Measurements from ENCODE around the gene ALX3. TPM values are rescaled to one million over a fixed set of nuclear protein-coding genes. Genes with fewer than 3 reads are reported as not detected.
A peak's percentile ranks its signal among the peaks of the same experiment; 100 is the strongest.
"Not testable (repeated sequence)": the region's sequence is repeated elsewhere in the genome, so short reads cannot be mapped to it uniquely, and the experiment has no call there.

The ALX3 gene
- polyA plus RNA-seq, 3 donors: not detected

GRCh38 chr1:110053552-110054428 is 16.7 kb downstream of the ALX3 start:
- DNase-seq (ENCODE audit: extremely low read depth in 1 of 11, low read depth in 9 of 11, low spot score in 4 of 11): no peak

- DNase-seq (ENCODE audit: extremely low read depth in 1 of 11, low read depth in 9 of 11, low spot score in 4 of 11): no peak
These were observed 19.2 kb downstream of the ALX3 start for GRCh38 chr1:110051262-110051648.

- no peak for DNase-seq (ENCODE audit: extremely low read depth in 1 of 11, low read depth in 9 of 11, low spot score in 4 of 11)
These were observed 19.7 kb downstream of the ALX3 start for GRCh38 chr1:110050602-110051261.

- DNase-seq (ENCODE audit: extremely low read depth in 1 of 11, low read depth in 9 of 11, low spot score in 4 of 11): no peak
These were observed 20.5 kb downstream of the ALX3 start for GRCh38 chr1:110049801-110050601.

- no peak for DNase-seq (ENCODE audit: extremely low read depth in 1 of 11, low read depth in 9 of 11, low spot score in 4 of 11)
These were observed 21.4 kb downstream of the ALX3 start for GRCh38 chr1:110048923-110049601.

GRCh38 chr1:110048240-110048639 is 22.2 kb downstream of the ALX3 start:
- no peak for DNase-seq (ENCODE audit: extremely low read depth in 1 of 11, low read depth in 9 of 11, low spot score in 4 of 11)

GRCh38 chr1:110047463-110047862 is 23.0 kb downstream of the ALX3 start:
- DNase-seq (ENCODE audit: extremely low read depth in 1 of 11, low read depth in 9 of 11, low spot score in 4 of 11): no peak

GRCh38 chr1:110043016-110043415 is 27.5 kb downstream of the ALX3 start:
- DNase-seq (ENCODE audit: extremely low read depth in 1 of 11, low read depth in 9 of 11, low spot score in 4 of 11): no peak

GRCh38 chr1:110040548-110040947 is 29.9 kb downstream of the ALX3 start:
- no peak for DNase-seq (ENCODE audit: extremely low read depth in 1 of 11, low read depth in 9 of 11, low spot score in 4 of 11)

GRCh38 chr1:110039641-110040040 is 30.8 kb downstream of the ALX3 start:
- no peak for DNase-seq (ENCODE audit: extremely low read depth in 1 of 11, low read depth in 9 of 11, low spot score in 4 of 11)

- DNase-seq (ENCODE audit: extremely low read depth in 1 of 11, low read depth in 9 of 11, low spot score in 4 of 11): no peak
These were observed 32.2 kb downstream of the ALX3 start for GRCh38 chr1:110038271-110038670.

GRCh38 chr1:110035236-110035752 is 35.2 kb downstream of the ALX3 start:
- DNase-seq (ENCODE audit: extremely low read depth in 1 of 11, low read depth in 9 of 11, low spot score in 4 of 11): peak in 2 of 11 donors; percentile 25 to 43

GRCh38 chr1:110034451-110035235 is 35.8 kb downstream of the ALX3 start, which contains the start of gene STRIP1:
Gene STRIP1, plus strand, starts transcription at chr1:110034624. Its CDS starts 14 bp downstream, at chr1:110034638.
- peak; percentile 85 to 95 (median 93) for DNase-seq (ENCODE audit: extremely low read depth in 1 of 11, low read depth in 9 of 11, low spot score in 4 of 11)

- no peak for DNase-seq (ENCODE audit: extremely low read depth in 1 of 11, low read depth in 9 of 11, low spot score in 4 of 11)
These were observed 36.4 kb downstream of the ALX3 start for GRCh38 chr1:110034040-110034450.

- no peak for DNase-seq (ENCODE audit: extremely low read depth in 1 of 11, low read depth in 9 of 11, low spot score in 4 of 11)
These were observed 37.1 kb downstream of the ALX3 start for GRCh38 chr1:110033421-110033820.

- DNase-seq (ENCODE audit: extremely low read depth in 1 of 11, low read depth in 9 of 11, low spot score in 4 of 11): no peak
These were observed 38.1 kb downstream of the ALX3 start for GRCh38 chr1:110032327-110032726.

GRCh38 chr1:110030687-110031086 is 39.8 kb downstream of the ALX3 start:
- DNase-seq (ENCODE audit: extremely low read depth in 1 of 11, low read depth in 9 of 11, low spot score in 4 of 11): not testable (repeated sequence)

GRCh38 chr1:110024613-110025012 is 45.9 kb downstream of the ALX3 start:
- DNase-seq (ENCODE audit: extremely low read depth in 1 of 11, low read depth in 9 of 11, low spot score in 4 of 11): no peak
